A172 (cell line): ENCODE measurements around the gene CWC27. TPM values are rescaled to one million over a fixed set of nuclear protein-coding genes. Genes with fewer than 3 reads are reported as not detected.
A peak's percentile ranks its signal among the peaks of the same experiment; 100 is the strongest.

Experiments
- DNase-seq: peaks from one replicate; pipeline ENCODE4 v3.0.0-alpha.2; 2015; ENCODE audit warnings: low spot score
- total RNA-seq: library from RNA; depleted of rRNA; stranded (reverse); fragments of >200 nt; shearing (Covaris generic); gene quantifications from 2 replicates; pipeline ENCODE4 v1.2.3, GENCODE V29; 2014

Gene CWC27
- total RNA-seq, 1 experiment from 2014 or later, result 33.4 TPM

GRCh38 chr5:65035211-65036206 lies 266.8 kb downstream of the CWC27 start:
- DNase-seq, result peak; percentile 93

GRCh38 chr5:65037831-65038815 lies 269.4 kb downstream of the CWC27 start:
- no peak for DNase-seq

- no peak for DNase-seq
Observed at GRCh38 chr5:65041296-65042158, 272.8 kb downstream of the CWC27 start.

GRCh38 chr5:65043843-65044359 lies 275.2 kb downstream of the CWC27 start:
- DNase-seq, result no peak

- no peak for DNase-seq
Observed at GRCh38 chr5:65047225-65047624, 278.5 kb downstream of the CWC27 start.

- no peak for DNase-seq
Observed at GRCh38 chr5:65047948-65048690, 279.4 kb downstream of the CWC27 start.

- DNase-seq, result no peak
Observed at GRCh38 chr5:65050140-65050539, 281.4 kb downstream of the CWC27 start.

GRCh38 chr5:65050826-65051498 lies 282.2 kb downstream of the CWC27 start:
- DNase-seq, result no peak

GRCh38 chr5:65055938-65056337 lies 287.2 kb downstream of the CWC27 start:
- no peak for DNase-seq

- no peak for DNase-seq
Observed at GRCh38 chr5:65059681-65060598, 291.2 kb downstream of the CWC27 start.

GRCh38 chr5:65061250-65061973 lies 292.7 kb downstream of the CWC27 start:
- DNase-seq, result no peak

- DNase-seq, result no peak
Observed at GRCh38 chr5:65061974-65062353, 293.2 kb downstream of the CWC27 start.

GRCh38 chr5:65062469-65063083 lies 293.8 kb downstream of the CWC27 start:
- DNase-seq, result peak; percentile 88

- no peak for DNase-seq
Observed at GRCh38 chr5:65065001-65065511, 296.3 kb downstream of the CWC27 start.

- no peak for DNase-seq
Observed at GRCh38 chr5:65066387-65067146, 297.8 kb downstream of the CWC27 start.

- no peak for DNase-seq
Observed at GRCh38 chr5:65067147-65067506, 298.4 kb downstream of the CWC27 start.
